NOMO-1 treated with dmso at 0.1 percent for 144 hours (cell line): ENCODE measurements around the gene KRTAP10-1.
"Not testable (repeated sequence)": the region's sequence is repeated elsewhere in the genome, so short reads cannot be mapped to it uniquely, and the experiment has no call there.

Source experiments
- DNase-seq: peaks from one replicate; lab custom pipeline; 2025; ENCODE audit not compliant: unreplicated experiment; lab: John Stamatoyannopoulos, UW

Gene KRTAP10-1

GRCh38 chr21:44503006-44503889 lies 36.7 kb downstream of the KRTAP10-1 start:
- DNase-seq: not testable (repeated sequence)

- no peak for DNase-seq
Observed at GRCh38 chr21:44502171-44502958, 37.6 kb downstream of the KRTAP10-1 start.

DNA sequence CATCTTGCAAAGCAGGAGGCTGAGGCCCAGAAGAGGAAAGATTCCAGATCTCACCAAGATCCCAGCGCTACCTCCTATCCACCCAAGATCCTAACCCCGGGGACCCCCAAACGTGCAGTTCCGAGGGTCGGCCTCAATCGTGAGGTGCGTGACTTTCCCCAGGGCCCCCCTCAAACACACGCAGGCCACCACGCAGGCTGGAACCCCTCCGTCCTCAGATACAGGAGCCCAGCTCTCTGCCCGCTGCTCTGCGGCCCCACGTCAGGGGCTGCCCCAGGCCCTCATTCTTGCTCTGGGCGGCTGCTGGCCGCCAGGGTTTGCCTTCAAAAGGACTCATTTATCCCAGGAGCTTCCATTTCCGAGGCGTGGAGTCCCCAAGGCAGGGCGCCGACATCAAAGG lies 39.9 kb downstream of the KRTAP10-1 start:
- no peak for DNase-seq

DNA sequence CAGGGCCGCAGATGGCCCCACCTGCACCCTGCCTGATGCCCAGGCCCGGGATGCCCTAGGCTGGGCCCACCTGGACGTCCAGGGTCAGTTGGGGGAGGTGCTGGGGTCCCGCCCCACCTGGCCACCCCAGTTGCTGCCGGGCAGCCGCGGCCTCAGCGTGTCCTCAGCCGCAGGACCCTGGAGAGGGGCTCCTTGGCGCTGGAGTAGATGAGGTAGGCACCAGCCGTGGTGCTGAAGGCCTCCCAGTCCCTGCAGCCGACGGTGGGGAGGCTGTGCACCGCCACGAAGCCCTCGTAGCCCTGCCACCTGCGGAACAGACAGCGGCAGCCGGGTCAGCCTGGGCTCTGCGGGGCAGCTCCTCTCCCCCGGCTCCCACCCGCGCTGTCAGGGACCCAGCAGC lies 40.4 kb downstream of the KRTAP10-1 start:
- no peak for DNase-seq

GRCh38 chr21:44499211-44499560 lies 40.8 kb downstream of the KRTAP10-1 start:
- DNase-seq: no peak

DNA sequence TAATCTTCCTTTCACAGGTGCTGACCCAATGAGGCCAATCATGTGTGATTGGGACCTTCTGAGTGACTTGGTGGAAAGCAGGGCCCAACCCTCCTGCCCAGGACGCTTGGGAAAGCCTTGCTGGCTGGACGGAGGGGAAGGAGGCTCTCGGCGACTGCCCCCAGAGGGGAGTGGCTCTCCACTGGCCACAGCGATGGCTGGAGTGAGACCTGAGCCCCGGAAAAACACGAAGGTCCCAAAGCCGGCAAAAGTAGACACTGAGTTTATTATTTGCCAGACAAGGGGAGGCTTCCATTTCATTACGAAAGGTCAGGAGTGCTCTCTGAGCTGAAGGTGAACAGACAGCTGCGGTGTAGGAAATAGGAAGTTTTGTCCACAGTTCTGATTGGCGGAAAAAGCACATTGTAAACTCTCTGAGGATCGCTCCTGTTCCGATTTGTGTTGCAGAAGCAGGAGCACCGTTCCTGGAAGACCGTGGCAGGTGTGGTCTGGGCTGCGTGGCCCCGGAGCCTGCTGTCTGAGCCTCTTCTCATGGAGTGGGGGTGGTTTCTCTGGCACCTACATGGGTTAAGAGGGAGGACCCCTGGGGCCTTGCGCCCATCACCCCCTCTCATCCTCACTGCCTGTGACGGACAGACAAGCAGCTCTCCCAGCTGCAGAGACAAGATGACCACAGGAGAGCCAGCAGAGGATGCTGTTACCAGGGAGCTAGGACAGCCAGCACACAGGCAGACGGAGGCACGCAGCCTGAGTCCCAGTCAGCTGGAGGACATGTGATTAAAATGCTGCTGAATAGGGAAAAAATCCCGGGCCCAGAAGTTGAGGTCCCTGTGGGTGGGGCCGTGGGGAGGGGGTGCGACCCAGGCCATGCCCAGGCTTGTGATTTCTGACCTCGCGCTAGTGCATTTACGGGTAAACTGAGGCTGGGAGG lies 41.5 kb downstream of the KRTAP10-1 start:
- no peak for DNase-seq

DNA sequence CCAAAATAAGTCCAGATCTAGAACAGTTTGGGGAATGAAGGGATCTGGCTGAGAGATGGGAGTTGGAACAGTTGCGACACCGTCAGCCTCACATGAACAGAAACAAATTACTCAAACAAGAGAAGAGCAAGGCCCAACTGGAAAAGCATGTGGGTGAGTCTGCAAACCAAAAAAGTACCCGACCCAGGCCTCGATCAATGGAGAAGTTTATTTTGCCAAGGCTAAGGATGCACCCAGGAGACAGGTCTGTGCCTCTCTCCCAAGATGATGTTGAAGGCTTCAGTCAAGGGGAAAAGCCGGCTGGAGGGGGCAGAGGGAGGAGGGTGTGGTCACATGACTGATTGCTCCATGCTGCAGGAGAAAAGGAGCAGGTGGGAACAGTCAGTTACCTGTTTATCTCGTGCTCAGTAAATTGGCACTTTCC lies 42.3 kb downstream of the KRTAP10-1 start:
- DNase-seq: no peak

DNA sequence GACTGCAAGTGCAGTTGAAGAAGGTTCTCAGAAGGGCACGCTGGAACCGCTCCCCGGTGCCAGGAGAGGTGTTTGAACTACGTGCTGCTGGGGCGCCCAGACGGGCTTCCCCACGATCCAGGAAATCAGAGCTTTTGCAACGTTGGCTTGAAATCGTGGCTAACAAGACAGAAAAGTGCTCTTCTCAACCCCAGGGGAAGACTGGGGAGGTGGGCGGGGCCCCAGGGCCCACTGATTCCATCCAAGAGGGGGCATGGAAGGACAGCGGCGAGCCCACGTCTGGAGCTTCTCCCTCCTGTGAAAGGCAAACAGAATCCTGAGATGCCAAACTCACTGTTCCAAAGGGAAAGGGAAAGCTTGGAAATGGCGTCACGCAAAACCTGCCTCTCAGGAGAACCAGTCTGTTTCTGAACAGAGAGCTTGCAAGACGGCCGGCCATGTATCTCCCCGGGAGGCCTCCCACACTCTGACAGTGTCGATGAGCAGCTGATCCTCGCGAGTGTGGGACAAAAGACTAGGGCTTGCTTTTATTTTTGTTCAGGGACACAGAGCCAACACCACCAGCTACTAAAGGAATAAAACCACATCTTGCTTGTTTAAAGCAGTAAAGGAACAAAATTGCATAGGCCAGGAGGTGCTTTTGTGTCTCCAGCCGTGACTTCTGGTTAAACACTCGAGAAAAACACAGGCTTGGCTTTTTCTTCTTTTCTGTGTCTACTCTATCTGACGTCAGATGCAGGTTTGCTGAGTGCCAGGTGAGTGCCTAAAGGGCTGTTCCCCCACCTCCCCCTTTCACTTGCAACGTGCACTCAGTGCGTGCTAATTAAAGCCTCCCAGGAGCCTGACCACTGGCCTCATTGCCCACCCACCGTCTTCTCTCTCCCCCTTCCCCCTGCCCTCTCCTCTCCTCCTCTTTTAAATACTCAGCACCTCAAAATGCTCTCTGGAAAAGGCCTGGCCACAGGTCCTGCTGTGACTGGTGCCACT lies 43.1 kb downstream of the KRTAP10-1 start:
- no peak for DNase-seq

GRCh38 chr21:44495611-44496563 lies 44.1 kb downstream of the KRTAP10-1 start:
- DNase-seq: no peak

- no peak for DNase-seq
Observed at GRCh38 chr21:44494956-44495355, 45.0 kb downstream of the KRTAP10-1 start.

- no peak for DNase-seq
Observed at GRCh38 chr21:44494418-44494817, 45.6 kb downstream of the KRTAP10-1 start.

DNA sequence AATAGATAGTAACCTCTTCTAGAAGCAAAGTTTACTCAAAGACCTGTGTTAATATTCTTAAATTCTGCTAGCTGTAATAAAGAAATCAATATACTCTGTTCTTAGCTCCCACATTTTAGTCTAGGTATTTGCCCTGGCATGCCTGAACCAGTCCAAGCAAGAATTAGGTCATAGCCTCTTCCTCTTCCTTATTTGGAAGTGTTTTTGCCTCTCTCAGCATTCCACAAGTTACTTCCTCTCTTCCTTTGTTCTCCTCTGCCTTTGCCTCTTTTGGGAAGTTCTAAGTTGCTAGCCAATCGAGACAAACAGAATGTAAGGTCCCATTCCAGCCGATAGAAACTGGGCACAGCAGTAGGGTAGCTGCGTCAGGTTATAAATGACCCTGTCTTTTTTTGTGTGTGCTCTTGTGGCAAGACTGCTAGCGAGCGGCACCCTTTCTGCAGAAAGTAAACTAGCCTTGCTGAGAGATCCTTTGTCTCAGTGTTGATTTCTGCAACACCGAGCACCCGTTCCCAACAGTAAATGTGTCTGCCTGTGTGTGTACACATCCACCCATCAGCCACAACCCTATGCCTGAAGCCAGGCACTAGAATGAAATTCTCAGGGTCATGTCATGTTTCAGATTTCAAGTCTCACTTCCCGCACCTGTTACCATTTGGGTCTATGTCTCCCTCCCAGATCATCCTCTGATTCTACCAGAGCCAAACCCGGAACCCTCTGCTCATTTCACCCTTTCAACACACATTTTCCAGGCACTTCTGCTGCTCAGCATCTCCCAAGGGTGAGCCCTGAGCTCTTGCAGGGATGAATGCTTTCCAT lies 47.2 kb downstream of the KRTAP10-1 start:
- DNase-seq: no peak

DNA sequence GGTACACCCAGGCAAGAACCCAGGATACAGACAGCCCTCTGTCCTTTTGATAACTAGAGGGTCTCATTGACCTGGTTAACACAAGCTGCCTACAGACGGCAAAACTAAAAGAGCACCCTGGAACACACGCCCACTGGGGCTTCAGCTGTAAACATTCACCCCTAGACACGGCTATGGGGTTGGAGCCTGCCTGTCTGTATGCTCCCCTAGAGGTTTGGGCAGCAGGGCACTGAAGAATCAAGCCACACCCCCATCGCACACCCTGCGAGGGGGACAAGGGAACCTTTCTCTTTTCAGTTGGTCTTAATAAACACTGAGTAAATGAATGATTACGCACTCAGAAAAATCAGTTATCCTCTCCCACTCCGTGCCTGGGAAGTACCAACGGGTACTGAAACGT lies 49.2 kb downstream of the KRTAP10-1 start:
- no peak for DNase-seq

GRCh38 chr21:44490405-44490804 lies 49.6 kb downstream of the KRTAP10-1 start:
- no peak for DNase-seq

- no peak for DNase-seq
Observed at GRCh38 chr21:44489962-44490361, 50.0 kb downstream of the KRTAP10-1 start.
